HG03457 (cell line): Measurements from ENCODE around the gene IQSEC1.

Source experiments
- ATAC-seq: cut with Tn5 transposase; IDR thresholded peaks from one replicate; pipeline ENCODE4 v1.9.1; 2021; ENCODE audit warnings: moderate number of reproducible peaks; ENCODE audit not compliant: unreplicated experiment

IQSEC1 gene

DNA sequence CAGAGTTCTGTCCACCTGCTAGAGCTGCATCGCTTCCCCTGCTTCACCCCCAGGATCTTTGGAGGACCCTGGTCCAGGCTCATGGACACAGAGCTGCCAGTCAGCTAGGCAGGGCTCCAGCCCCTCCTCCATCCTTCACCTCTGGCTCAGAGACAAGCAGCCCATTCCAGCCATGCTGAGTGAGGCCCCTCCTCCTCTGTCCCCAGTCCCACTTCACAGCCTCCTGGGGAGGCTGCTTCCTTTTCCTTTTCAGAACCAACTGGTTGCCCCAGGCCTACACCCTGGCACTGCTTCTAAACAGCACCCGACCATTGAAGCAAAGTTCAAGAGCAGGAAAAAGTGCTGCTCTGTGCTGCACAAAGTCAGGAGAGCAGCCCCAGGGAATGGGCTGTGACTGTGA, 22.2 kb downstream of the IQSEC1 start:
- ATAC-seq: no peak

DNA sequence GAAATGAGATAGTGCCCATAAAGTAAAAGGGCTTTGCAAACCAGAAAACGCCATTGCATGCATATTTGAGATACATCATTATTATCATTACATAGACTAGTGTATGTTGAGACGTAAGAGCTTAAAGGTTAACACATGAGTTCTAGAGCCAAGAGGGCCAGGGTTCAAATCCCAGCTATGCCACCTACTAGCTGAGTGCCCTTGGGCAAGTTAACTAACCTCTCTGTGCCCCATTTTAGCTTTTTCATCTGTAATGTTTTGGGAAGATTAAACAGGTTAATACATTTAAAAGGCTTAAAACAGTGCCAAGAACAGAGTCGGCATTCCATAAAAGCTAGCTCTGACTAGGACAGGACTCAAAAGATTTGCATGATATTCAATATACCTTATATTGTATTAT, 22.8 kb downstream of the IQSEC1 start:
- no peak for ATAC-seq

DNA sequence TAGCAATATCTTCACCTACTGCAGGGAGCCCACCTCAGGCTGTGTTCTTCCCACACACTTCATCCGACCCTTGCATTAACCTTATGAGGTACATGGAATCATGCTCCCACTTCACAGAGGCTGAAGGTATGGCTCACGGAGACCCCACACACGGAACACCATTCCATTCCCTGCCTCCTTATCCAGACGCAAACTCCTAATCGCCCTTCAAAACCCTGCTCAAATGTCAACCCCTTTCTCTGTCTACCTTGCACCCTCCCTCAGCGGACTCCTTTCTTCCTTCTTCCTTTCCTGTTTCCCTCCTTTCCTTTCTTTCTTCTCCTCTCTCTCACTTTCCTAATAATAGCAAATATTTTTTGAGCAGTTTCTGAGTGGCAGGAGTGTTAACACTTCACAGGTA, 23.8 kb downstream of the IQSEC1 start:
- no peak for ATAC-seq

DNA sequence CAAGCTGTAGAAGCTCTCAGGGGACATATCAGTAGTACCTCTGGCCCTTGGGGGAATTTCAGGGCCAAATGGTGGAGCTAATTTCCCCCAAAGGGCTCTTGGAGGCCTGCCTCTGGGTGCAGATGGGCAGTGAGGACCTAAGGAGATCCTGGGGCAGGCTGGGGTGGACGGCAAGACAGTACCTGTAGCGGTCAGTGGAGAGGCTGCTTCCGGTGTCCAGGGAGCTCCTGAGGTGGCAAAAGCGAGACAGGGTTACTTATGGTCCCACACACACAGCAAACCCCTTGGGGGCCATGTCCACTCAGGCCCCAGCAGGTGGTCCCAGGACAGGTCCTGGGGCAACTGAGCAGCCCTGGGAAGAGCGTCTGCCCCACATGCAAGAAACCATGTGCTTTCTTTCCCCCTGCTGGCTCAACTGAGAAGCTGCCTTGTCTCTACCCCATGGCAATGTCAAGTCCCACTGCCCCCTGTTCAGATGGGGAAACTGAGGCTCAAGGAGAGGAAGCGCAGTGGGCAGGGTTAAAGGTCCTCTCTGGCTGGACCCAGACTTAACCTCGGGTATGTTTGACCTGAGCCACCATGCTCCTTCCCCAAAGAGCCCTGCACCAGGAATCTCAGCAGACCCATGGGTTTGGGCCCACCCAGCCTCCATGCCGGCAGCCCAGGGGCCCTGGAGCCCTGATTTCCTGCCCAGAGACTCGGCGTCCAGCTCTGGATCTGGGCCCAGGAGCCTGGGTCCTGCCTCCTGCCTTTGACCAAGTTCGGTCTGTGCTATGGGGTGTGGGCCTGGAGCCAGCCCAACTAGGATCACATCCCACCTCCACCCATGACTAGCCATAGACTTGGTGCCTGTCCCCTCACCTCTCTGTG, 25.7 kb downstream of the IQSEC1 start:
- no peak for ATAC-seq

DNA sequence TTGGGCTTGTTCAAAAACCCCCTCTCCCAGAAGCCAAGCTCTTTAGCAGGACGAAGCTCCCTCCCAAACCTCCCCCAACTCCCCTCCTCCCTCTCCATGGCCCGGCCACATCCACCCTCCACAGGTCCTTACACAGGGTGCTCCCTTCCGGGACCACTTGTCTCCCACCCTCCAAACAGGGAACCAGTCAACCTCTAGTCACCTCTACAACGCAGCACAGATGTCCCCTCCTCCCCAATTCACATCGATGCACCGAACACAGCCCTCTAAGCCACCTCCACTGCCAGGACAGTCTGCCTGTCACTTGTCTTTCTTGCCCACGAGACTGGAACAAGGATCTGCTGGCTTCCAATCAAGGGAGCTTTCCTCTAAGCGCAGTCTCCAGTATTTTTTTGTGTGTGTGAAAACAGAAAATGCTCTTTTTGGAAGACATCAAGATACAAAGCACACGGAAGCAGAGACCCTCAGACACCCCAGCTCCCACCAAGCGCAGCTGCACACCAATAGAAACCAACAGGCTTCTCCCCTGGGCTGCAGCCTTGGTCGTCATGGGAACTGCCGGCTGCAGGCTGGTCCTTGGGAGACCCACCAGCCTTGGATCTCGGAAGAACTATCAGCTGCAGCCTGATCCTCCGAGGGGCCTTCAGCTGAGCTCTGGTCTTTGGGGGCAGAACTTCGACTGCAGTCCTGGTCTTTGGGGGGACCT, 26.5 kb downstream of the IQSEC1 start:
- no peak for ATAC-seq

DNA sequence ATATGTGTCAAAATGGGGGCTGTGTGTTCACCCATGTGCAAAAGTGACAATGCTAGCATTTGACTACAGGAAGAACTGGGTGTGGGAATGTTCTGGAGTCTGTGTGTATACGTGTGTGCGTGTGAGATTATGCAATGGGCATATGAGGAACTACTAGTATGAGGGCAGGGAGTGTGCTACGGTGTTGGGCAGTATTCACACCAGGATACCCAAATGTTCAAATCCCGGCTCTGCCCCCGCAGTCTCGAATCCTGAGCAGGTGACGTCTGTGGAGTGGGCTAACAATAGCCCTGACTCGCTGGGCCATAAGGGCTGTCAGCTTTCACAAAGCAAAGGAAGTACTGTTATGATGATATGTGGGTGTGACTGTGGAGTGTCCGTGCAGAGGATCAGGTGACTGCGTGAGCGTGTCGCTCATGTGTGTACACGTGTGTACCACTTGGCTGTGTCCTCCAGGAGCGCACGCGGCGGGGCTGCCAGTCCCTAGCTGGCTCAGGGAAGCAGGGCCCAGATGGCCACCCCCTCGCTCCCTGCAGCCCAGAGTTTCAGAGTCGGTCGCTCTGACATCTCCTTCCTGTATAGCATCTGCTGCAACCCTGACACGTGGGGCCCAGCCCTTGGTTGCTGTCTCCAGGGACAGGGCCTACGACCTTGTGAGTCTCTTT, 27.2 kb downstream of the IQSEC1 start:
- peak; percentile 70 for ATAC-seq

DNA sequence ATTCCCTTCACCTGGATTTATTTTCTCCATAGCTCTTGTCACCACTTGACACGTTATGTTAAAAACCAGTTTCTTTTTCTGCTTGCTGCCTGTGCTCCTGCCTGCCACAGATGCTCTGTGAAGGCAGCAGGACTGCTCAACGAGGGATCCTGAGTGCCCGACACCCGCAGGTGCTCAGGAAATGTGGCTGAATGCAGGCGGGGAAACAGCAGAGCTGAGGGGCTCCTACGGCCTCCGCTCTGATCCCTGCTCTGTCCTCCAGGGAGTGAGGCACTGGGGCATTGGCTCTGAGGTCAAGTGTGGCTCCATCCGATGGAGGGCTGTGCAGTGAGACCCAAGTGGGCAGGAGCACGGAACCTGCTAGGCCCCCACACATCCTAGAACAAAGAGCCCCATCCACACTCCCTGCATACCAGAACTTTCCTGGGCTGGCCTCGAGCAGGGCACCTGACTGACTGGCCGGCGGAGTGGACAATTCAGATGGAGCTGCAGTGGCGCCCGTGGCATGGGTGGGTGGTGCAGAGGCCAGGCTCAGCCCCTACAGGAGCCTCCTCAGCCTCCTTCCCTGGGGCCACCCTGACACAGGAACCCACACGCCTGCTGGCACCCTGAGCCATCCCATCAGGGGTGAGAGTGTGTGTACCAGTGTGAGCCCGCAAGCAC, 27.9 kb downstream of the IQSEC1 start:
- no peak for ATAC-seq

DNA sequence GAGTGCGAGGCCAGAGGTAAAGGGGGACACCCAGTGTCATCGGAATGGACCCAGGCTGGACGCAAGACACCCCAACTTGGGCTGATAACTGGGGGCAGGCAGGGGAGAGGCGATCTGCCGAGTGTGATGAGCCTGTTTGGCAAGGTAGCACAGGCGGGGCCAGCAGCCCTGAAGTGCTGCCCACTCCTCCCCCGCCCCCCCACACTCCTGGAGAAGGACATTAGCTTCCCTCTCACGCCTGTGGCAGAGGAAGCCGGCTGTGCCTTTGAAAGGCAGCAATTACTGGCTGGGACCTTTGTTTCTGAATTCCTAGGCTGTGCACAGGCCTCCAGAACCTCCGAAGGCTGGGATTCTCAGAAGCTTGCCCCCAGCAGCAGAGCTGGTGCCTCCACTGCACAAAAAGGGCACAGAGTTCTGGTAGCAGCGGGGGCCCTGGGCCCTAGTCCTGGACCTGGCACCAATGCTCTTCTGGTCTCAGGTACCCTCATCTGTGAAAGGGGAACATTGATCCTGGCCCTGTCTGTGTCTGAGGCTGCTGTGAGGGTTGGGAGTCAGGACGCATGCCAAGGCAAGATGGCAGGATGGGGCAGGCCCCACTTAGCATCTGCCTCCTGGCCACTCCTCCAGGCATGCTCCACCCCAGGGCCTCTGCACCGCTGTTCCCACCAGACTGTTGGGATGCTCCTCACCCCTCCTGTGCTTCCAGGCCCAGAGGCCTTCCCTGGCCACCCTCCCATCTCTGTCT, 28.6 kb downstream of the IQSEC1 start:
- no peak for ATAC-seq

DNA sequence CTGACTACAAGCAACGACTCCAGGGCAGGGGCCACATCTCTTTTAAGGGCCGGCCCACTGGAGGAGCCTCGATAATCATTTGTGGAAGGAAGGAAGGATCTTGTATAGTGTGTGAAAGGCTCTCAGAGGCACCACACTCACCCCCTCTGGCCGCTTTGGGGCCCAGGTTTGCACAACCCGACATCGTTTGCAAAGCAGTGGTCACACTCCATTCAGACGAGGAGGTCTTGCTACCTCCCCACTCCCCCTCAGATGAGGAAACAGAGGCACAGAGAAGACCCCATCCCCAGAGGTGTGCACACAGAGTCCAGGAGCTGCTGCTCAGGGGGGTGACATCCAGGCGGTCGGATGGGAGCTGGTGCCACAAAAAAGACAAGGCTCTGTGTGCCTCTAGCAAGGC, 29.6 kb downstream of the IQSEC1 start:
- ATAC-seq: no peak

DNA sequence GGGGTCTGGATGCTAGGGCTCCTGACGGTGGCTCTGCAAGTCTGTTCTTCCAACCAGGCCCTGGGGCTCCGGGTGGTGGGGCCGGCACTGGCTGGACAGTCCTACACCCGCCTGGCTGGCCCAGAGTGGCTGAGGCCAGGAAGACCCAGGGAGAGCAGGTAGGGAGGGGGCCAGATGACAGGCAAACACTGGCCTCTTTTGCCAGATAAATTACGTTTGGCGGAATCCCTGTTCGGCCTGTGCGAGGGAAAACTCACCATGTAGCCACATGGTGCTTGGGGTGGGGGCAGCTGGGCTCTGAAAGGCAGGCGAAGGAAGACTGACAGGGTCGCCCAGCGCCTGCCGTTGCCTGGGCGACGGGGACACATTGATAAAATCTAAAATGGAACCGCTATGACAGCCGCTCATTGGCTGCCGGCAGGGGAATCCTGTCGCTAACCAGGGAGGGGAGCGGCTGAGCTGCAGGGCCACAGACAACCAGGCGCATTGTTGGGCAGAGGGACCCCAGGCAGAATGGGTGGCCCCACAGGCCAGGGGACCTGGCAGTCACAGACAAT, 30.4 kb downstream of the IQSEC1 start:
- no peak for ATAC-seq

DNA sequence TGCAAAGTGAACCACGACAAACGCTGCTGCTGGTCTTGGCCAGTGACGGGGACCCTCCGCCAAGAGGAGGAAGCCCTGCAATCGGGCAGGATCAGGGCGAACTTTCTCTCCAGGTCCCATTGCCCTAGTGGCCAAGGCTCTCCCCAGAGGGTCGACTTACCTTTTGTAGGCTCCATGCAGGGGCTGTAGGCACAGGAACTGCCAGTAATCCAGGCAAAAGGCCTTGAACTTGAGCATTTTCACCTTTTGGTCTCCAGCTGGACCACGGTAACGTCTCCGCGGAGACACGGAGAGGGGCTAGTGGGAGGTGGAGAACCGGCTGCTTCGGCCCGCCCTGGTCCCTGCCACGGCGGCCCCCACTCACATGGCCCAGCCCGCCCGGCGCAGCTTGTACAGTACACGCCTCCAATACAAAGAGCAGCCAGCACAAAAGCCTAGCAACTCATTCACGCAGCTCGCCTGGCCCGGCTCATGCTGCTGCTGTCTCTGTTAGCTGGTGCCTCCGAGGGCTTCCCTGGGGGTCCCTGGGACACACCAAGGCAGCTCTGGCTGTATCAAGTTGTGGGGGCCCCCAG, 31.0 kb downstream of the IQSEC1 start:
- no peak for ATAC-seq

DNA sequence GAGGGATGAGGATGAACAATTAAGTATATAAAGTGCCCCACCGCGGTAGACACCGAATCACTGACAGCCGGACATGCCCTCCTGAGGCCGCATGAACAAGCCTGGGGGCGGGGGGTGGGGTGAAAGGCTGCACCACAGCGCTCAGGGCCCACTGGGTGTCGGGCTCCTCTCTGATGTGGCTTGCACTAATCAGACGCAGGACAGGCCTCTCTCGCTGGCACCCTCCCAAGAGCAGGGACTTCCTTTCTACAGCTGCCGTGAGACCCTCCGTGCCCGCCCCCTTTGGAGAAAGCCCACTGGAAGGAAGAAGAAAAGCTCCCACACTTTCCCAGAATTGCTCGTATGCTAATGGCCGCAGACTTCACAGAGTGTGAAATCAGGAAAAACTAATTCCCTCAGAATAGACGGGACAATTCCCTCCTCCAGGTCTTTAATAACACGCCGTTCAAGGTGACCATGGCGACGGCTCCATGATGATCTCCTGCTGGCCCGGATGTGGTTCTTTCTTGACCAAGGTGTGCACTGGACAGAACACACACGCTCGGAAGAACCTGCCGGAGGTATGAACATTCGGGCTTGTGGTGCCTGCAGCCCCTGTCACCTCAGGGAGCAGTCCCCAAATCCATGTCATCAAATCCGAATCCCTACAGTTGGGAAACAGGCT, 32.0 kb downstream of the IQSEC1 start:
- ATAC-seq: no peak

DNA sequence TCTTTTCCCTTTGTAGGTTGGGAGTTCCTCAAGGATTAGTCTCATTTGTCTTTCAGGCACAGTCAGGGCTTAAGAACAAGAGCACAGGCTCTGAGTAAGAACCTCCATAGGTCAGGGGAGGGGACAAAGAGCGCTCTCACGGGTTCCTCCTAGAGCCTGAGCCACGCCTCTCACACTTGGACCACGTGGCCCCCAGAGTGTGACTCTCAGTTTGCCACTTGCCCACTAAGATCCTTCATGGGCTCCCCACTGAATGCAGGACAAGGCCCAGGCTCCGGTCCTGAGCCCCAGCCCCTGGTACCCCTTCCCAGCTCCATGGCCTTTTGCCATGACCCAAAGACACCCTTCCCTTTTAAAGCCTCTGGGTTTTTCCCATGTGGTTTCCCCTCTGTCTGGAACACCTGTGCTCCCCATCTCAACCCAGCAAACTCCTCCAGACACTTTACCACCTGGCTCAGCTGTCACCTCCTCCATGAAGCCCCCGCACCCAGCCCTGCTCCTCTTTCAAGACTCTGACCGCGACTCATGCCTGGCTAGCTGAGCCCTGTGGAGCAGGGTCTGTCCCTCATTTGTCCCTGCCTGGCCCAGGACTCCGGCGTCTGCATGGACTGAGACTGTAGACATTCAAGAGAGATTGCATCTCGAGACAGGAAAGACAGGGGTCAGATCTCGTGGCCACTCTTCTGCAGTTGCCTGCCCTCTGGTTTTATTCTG, 32.7 kb downstream of the IQSEC1 start:
- ATAC-seq: peak; percentile 90

DNA sequence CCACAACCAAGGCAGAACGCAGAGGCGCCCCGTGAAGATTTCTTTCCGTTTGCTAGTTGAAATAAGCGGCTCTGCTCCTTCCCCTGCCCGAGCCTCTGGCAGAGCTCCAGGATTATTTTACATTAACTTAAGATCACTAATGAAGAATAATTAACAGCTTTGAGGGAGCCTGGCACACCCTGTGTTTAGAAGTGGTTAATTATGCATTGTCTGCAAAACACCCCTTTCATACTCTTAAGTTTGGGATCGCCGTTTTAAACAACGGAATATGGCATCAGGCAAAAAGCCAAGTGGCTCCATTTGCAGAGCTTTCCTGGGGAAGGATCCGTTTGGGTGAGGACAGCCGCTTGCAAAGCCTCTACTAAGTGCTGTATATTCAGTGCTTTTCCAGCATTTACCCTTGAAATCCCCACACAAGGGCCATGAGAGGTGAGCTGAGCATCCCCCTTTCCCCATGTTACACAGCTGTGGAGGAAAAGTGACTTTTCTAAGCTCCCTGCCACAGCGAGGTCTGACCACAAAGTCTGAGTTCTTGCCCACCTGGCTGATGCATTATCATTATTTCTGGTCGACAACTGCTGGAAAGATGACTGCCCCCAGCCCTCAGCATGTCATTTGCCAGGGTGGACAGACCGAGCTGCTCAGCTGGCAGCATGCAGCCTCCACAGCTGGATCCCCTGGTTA, 33.9 kb downstream of the IQSEC1 start:
- ATAC-seq: no peak

DNA sequence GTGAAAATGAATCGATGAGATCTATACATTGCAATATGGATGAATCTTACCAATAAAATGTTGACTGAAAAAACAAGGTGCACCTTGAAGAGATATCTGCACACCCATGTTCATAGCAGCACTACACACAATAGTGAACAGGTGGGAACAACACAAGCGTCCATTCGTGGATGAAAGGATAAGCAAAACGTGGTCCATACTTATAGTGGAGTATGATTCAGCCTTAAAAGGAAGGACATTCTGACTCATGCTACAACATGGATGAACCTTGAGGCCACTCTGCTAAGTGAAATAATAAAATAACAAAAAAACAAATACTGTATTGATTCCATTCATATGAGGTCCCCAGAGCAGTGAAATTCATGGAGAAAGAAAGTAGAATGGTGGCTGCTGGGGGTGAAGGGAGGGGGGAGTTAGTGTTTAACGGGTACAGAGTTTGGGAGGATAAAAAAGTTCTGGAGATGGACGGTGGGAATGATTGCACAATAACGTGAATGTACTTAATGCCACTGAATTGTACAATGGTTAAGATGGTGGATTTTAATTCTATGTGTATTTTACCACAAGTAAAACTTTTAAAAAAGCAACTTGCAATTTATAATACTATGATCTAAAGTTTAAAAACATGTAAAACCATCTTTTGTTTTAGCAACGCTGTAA, 35.6 kb downstream of the IQSEC1 start:
- no peak for ATAC-seq

DNA sequence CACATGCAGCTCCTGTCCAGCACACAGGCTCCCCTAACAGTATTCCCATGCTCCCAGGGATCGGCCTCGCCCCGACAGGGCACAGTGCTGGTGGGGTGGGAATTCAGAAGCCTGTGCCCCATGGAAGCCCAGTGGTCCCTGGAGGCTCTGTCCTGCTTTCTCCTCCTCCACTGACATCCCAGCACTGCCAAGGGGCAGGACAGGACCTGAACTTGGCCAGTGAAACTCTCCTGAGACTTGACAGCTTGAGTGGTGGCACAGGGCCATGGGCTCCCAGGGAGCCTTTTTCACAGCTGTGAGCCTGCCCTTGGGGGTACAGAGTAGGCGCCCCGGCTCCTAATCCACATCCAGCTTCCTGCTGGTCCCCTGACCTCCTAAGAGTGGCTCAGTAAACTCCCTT, 38.4 kb downstream of the IQSEC1 start:
- no peak for ATAC-seq

DNA sequence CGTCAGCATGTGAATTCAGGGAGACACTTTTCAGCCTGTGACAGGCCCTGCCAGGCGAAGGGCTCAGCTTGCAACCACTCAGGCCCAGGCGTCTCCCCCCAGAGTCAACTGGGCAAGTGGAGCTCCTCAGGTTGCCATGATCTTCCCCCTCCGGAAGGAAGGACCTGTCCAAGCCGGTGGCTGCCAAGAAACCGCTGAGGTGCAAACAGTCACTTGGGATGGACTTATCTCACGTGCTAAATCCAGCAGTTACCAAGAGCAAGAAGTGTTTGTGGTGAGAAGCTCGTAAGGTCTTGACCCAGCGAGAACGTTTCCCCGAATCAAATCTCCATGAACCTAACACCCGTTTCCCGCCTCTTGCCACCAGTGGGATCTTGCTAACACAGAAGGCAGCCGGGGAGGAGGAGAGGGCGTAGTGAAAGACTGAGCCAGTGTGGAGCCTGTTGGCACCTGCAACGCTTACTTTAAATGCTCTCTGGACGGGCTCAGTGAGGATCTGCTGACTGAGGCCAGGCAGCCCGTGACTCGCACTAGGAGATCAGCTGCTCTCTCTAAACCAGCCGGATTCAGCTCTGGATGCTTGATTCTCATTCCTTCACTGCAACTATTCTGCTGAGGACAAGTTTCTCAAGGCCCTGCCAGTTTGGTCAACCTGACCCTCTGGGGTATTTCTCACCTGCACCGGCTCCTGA, 39.0 kb downstream of the IQSEC1 start:
- ATAC-seq: no peak
